H1 (cell line): Measurements from ENCODE around the gene TPRX1. TPM values are rescaled to one million over a fixed set of nuclear protein-coding genes. Genes with fewer than 3 reads are reported as not detected.
A peak's percentile ranks its signal among the peaks of the same experiment; 100 is the strongest.
"Not testable (repeated sequence)": the region's sequence is repeated elsewhere in the genome, so short reads cannot be mapped to it uniquely, and the experiment has no call there.

Source experiments
- CTCF ChIA-PET: fragments of 300-600 bp; sonication (Branson Sonifier 250); formaldehyde crosslinking; loops from one replicate; lab custom pipeline; 2021; ENCODE audit not compliant: partially characterized antibody; lab: Charles Lee
- POLR2A ChIA-PET: fragments of 300-600 bp; sonication (Branson Sonifier 250); formaldehyde crosslinking; loops from one replicate; lab custom pipeline; 2021; ENCODE audit warnings: inconsistent platforms; ENCODE audit not compliant: partially characterized antibody; lab: Charles Lee
- DNase-seq, 2 experiments: peaks; one replicate each; pipeline versions ENCODE4 v3.0.0 to v3.0.0-alpha.2; 2010 to 2022; ENCODE audit warnings: low spot score in 2 of 2, low read depth in 1 of 2, mixed read lengths in 1 of 2
- FAIRE-seq: peaks from 2 replicates; lab custom pipeline; 2011; peaks lifted over from hg19 to GRCh38; lab: Jason Lieb, UNC
- H2AFZ ChIP-seq: 2 replicates; pipeline ENCODE4 v1.8.1; 2012; ENCODE audit warnings: low read length, inconsistent platforms
- H2AK5ac ChIP-seq: 2 replicates; pipeline ENCODE4 v1.6.1; 2013; ENCODE audit warnings: low read depth, low read length
- H2BK120ac ChIP-seq: replicated peaks from 2 replicates; pipeline ENCODE3; 2013; ENCODE audit warnings: low read depth, low read length, inconsistent platforms
- H2BK12ac ChIP-seq: 2 replicates; pipeline ENCODE4 v1.6.1; 2013; ENCODE audit warnings: low read depth, low read length
- H2BK15ac ChIP-seq: 2 replicates; pipeline ENCODE4 v1.6.1; 2013; ENCODE audit warnings: low read length
- H2BK20ac ChIP-seq: 2 replicates; pipeline ENCODE4 v1.6.1; 2013; ENCODE audit warnings: low read length
- H2BK5ac ChIP-seq: 2 replicates; pipeline ENCODE4 v1.6.1; 2013; ENCODE audit warnings: low read depth, low read length
- H3K14ac ChIP-seq: 2 replicates; pipeline ENCODE4 v1.6.1; 2013; ENCODE audit warnings: inconsistent platforms; ENCODE audit not compliant: insufficient read length
- H3K18ac ChIP-seq: 2 replicates; pipeline ENCODE4 v1.6.1; 2013; ENCODE audit warnings: low read length; ENCODE audit errors: extremely low read depth
- H3K23ac ChIP-seq: 2 replicates; pipeline ENCODE4 v1.6.1; 2013; ENCODE audit warnings: inconsistent platforms; ENCODE audit not compliant: insufficient read length
- H3K23me2 ChIP-seq: 2 replicates; pipeline ENCODE4 v1.6.1; 2013; ENCODE audit warnings: low read depth, low read length
- H3K27ac ChIP-seq: 2 replicates; pipeline ENCODE4 v1.6.1; 2011; ENCODE audit warnings: low read depth, low read length, inconsistent platforms
- H3K27me3 ChIP-seq, 4 experiments: replicated peaks in 1 of 4; 1 replicate in 1 of 4; 2 replicates in 3 of 4; pipeline versions ENCODE4 v1.6.1 to v1.8.1; 2011 to 2013; ENCODE audit warnings: low read length in 3 of 4, mild to moderate bottlenecking in 3 of 4, inconsistent platforms in 2 of 4, mixed read lengths in 2 of 4, moderate library complexity in 1 of 4; ENCODE audit not compliant: control insufficient read depth in 3 of 4, insufficient read depth in 3 of 4; ENCODE audit errors: extremely low read depth in 1 of 4
- H3K36me3 ChIP-seq, 4 experiments: 2 replicates each; pipeline versions ENCODE4 v1.6.1 to v1.8.1; 2011 to 2013; ENCODE audit warnings: mild to moderate bottlenecking in 4 of 4, low read length in 3 of 4, moderate library complexity in 2 of 4, control low read depth in 1 of 4, inconsistent platforms in 1 of 4; ENCODE audit not compliant: insufficient read depth in 4 of 4, control insufficient read depth in 2 of 4
- H3K4ac ChIP-seq: replicated peaks from 2 replicates; pipeline ENCODE3; 2013; ENCODE audit warnings: low read length, low read depth, mixed read lengths, inconsistent platforms; ENCODE audit not compliant: insufficient read length
- H3K4me1 ChIP-seq, 4 experiments: replicated peaks in 1 of 4; 1 replicate in 1 of 4; 2 replicates in 3 of 4; pipeline versions ENCODE4 v1.6.1 to v1.8.1; 2011 to 2013; ENCODE audit warnings: low read length in 3 of 4, inconsistent platforms in 2 of 4, mixed read lengths in 1 of 4; ENCODE audit not compliant: insufficient read depth in 4 of 4, control insufficient read depth in 3 of 4
- H3K4me2 ChIP-seq, 2 experiments: 2 replicates each; pipeline versions ENCODE4 v1.6.1 to v1.8.1; 2011 to 2013; ENCODE audit warnings: low read depth in 2 of 2, low read length in 2 of 2, control low read depth in 1 of 2, inconsistent platforms in 1 of 2, mild to moderate bottlenecking in 1 of 2; ENCODE audit not compliant: insufficient read depth in 1 of 2
- H3K4me3 ChIP-seq, 4 experiments: fragments of 200-600, 300-600 bp in 1 of 4; sonication (generic), shearing (Covaris generic), sonication (Bioruptor Twin) in 1 of 4; 2 replicates each; pipeline versions ENCODE4 v1.5.1 to v1.8.1; 2011 to 2016; ENCODE audit warnings: low read length in 4 of 4, low read depth in 3 of 4, control low read depth in 2 of 4, inconsistent platforms in 2 of 4, mild to moderate bottlenecking in 2 of 4, mixed read lengths in 1 of 4, moderate library complexity in 1 of 4; ENCODE audit not compliant: insufficient read depth in 2 of 4; ENCODE audit errors: extremely low read depth in 1 of 4
- H3K56ac ChIP-seq: replicated peaks from 2 replicates; pipeline ENCODE3; 2013; ENCODE audit warnings: low read depth, mild to moderate bottlenecking, mixed read lengths, low read length, inconsistent platforms; ENCODE audit not compliant: insufficient read length
- H3K79me1 ChIP-seq: 2 replicates; pipeline ENCODE4 v1.6.1; 2013; ENCODE audit warnings: low read depth, low read length, control low read depth
- H3K79me2 ChIP-seq, 2 experiments: 2 replicates each; pipeline versions ENCODE4 v1.6.1 to v1.8.1; 2012 to 2013; ENCODE audit warnings: low read length in 2 of 2, mild to moderate bottlenecking in 2 of 2, inconsistent platforms in 1 of 2; ENCODE audit not compliant: insufficient read depth in 2 of 2, control insufficient read depth in 1 of 2
- H3K9ac ChIP-seq, 4 experiments: replicated peaks in 1 of 4; 1 replicate in 1 of 4; 2 replicates in 3 of 4; pipeline versions ENCODE4 v1.6.1 to v1.8.1; 2011 to 2013; ENCODE audit warnings: low read depth in 3 of 4, low read length in 3 of 4, control low read depth in 2 of 4, mild to moderate bottlenecking in 2 of 4, moderate library complexity in 2 of 4, inconsistent platforms in 1 of 4; ENCODE audit errors: extremely low read depth in 1 of 4
- H3K9me3 ChIP-seq, 2 experiments: 2 replicates each; pipeline versions ENCODE4 v1.6.1 to v1.8.1; 2012 to 2013; ENCODE audit warnings: mild to moderate bottlenecking in 2 of 2, moderate library complexity in 2 of 2, control low read depth in 1 of 2, inconsistent platforms in 1 of 2, low read depth in 1 of 2, low read length in 1 of 2, mixed read lengths in 1 of 2; ENCODE audit not compliant: insufficient read depth in 2 of 2
- H4K20me1 ChIP-seq, 2 experiments: replicated peaks in 1 of 2; 2 replicates each; pipeline versions ENCODE3 to v1.8.1; 2011 to 2013; ENCODE audit warnings: inconsistent platforms in 2 of 2, low read length in 2 of 2, mild to moderate bottlenecking in 1 of 2; ENCODE audit not compliant: insufficient read depth in 2 of 2, control insufficient read depth in 1 of 2
- H4K5ac ChIP-seq: 2 replicates; pipeline ENCODE4 v1.6.1; 2013; ENCODE audit warnings: low read length, low read depth, mixed read lengths, inconsistent platforms; ENCODE audit not compliant: insufficient read length
- H4K8ac ChIP-seq: 2 replicates; pipeline ENCODE4 v1.8.0; 2013; ENCODE audit warnings: mild to moderate bottlenecking, moderate library complexity, low read length, inconsistent platforms; ENCODE audit not compliant: insufficient read depth; ENCODE audit errors: extremely low read depth
- H4K91ac ChIP-seq: replicated peaks from 2 replicates; pipeline ENCODE3; 2013; ENCODE audit warnings: low read length, mixed read lengths, inconsistent platforms; ENCODE audit not compliant: insufficient read length
- KDM1A ChIP-seq: fragments of 200-600, 300-600 bp; sonication (generic); IDR thresholded peaks from 2 replicates; pipeline ENCODE4 v1.7.1; 2016; ENCODE audit warnings: mild to moderate bottlenecking, low read length, borderline replicate concordance
- WGBS, 2 experiments: shearing (Covaris generic) in 1 of 2; methylation state at CpG; one replicate each; pipeline versions ENCODE4 v1.1.6 to v1.1.7; 2013 to 2015; ENCODE audit warnings: low lambda C conversion rate in 2 of 2, mixed read lengths in 2 of 2, inconsistent platforms in 1 of 2, low coverage in 1 of 2, missing lambda C conversion rate in 1 of 2; ENCODE audit not compliant: insufficient replicate concordance in 2 of 2, insufficient coverage in 1 of 2, insufficient read length in 1 of 2; ENCODE audit errors: extremely low coverage in 1 of 2, missing lambda C conversion rate in 1 of 2; 5-methylcytosine and 5-hydroxymethylcytosine counted together
- polyA plus RNA-seq, 7 experiments: library from polyadenylated mRNA; depleted of rRNA in 3 of 7; stranded (reverse) in 5 of 7; unstranded in 2 of 7; fragments of >200 nt in 5 of 7; fragments of 200-250 nt in 2 of 7; gene quantifications; 1 replicate in 5 of 7; 2 replicates in 1 of 7; 4 replicates in 1 of 7; pipeline versions ENCODE4 v1.2.1 to v1.2.3, GENCODE V29; 2011 to 2013; ENCODE audit warnings: missing spikeins in 2 of 7, mixed read lengths in 2 of 7
- total RNA-seq: library from RNA; stranded (reverse); fragmentation: NEBNext Ultra II Directional; extraction: Animal tissue kit (Norgen Biotek cat#: 25700); gene quantifications from 2 replicates; pipeline ENCODE4 v1.2.1, GENCODE V29; 2021

Gene TPRX1
- total and polyA plus RNA-seq, 2 of the 8 experiments (the other 6 are each of a cell fraction or from before 2014, with no cell fraction given) = 0.03 TPM; not detected in 1

DNA sequence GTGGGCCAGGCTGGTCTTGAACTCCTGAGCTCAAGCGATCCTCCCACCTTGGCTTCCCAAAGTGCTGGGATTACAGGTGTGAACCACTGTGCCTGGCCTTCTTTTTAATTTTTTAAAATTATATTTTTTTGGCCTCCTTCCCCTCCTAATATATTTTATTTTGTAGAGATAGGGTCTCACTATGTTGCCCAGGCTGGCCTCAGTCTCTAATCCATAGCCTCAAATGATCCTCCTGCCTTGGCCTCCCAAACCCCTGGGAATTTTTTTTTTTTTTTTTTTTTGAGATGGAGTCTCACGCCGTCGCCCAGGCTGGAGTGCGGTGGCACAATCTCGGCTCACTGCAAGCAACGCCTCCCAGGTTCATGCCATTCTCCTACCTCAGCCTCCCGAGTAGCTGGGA lies 11.9 kb upstream of the TPRX1 start:
- H3K23me2 ChIP-seq, H3K36me3 ChIP-seq, H4K8ac ChIP-seq, H2BK5ac ChIP-seq, H3K9ac ChIP-seq, H3K56ac ChIP-seq, H2AFZ ChIP-seq, FAIRE-seq, H3K9me3 ChIP-seq, H3K4ac ChIP-seq, H2BK120ac ChIP-seq, H4K91ac ChIP-seq, H3K27ac ChIP-seq, H3K18ac ChIP-seq, H3K4me3 ChIP-seq, H3K23ac ChIP-seq, DNase-seq, H3K79me2 ChIP-seq, H2BK12ac ChIP-seq, H3K4me2 ChIP-seq, H3K27me3 ChIP-seq, POLR2A ChIA-PET, H4K5ac ChIP-seq, H2BK20ac ChIP-seq, H3K4me1 ChIP-seq, H2AK5ac ChIP-seq, H4K20me1 ChIP-seq, H3K79me1 ChIP-seq, H2BK15ac ChIP-seq, H3K14ac ChIP-seq: not testable (repeated sequence)
- 0 out of 2 replicates have a peak, but pooled peaks have one; percentile 16 for TF ChIP-seq KDM1A
- CTCF ChIA-PET = interaction anchor here (0.6 to 4.0 kb wide), 9 partner anchors 9 to 48 kb away, joined by 3 to 31 read pairs (median 6); no protein-coding TSS in a partner anchor
- WGBS, 2 experiments = 80% methylated on average over 7 of the region's 8 CpGs; no CpG with 5 or more reads in 1 of the 2 experiments
